ENCODE measurements around the gene ZNF581. TPM values are rescaled to one million over a fixed set of nuclear protein-coding genes. Genes with fewer than 3 reads are reported as not detected.

Gene ZNF581
- total and polyA plus RNA-seq, 4 donors, result 2.1 to 7.3 (median 5.2) TPM

DNA sequence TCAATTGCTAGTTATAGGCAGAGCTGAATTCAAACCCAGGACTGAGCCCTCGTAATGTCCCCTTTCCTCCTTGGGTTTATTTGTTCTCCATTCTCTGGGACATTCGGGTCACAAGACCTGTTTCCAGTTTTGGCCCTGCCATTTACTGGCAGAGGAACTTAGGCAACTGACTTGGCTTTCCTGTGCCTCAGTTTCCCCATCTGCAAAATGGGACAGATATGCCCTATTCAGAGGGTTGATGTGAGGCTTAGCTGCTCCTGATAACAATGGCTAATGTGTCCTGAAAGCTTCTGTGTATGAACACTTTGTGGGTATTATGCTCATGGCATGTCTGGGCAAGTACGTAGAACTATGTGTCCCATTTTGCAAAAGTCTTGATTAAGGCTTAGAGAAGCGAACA is 42.4 kb upstream of the ZNF581 start:
- no peak for DNase-seq (ENCODE audit: low spot score)
- Histone ChIP-seq H3K4me3 (ENCODE audit: low read depth in 1 of 3, low read length in 3 of 3) (peak overlapping the region; percentile 49 to 85 (median 65)), H3K27ac (ENCODE audit: low read depth in 1 of 2, low read length in 2 of 2) (peak overlapping the region; percentile 62 to 96), H3K9me3 (ENCODE audit: control insufficient read depth in 4 of 4, low read length in 3 of 4) (no peaks in the 10 kb centered on the region), H3K36me3 (ENCODE audit: control insufficient read depth in 4 of 4, insufficient read depth in 3 of 4, low read depth in 1 of 4, low read length in 3 of 4) (peaks cover 0 to 4% (median 3%) of the 10 kb centered on the region in 4 donors), H3K9ac (ENCODE audit: low read depth in 1 of 2, low read length in 2 of 2) (peak overlapping the region in 1 of 2 donors; percentile 51), H3K27me3 (ENCODE audit: control insufficient read depth in 4 of 4, insufficient read depth in 4 of 4, low read length in 3 of 4) (no peaks in the 10 kb centered on the region), H3K4me1 (ENCODE audit: control insufficient read depth in 4 of 4, insufficient read depth in 4 of 4, low read length in 3 of 4) (peaks cover 1 to 18% (median 16%) of the 10 kb centered on the region in 4 donors)
- WGBS, result 70% methylated on average over 4 of the region's 4 CpGs
- TF ChIP-seq, protein P1, sequence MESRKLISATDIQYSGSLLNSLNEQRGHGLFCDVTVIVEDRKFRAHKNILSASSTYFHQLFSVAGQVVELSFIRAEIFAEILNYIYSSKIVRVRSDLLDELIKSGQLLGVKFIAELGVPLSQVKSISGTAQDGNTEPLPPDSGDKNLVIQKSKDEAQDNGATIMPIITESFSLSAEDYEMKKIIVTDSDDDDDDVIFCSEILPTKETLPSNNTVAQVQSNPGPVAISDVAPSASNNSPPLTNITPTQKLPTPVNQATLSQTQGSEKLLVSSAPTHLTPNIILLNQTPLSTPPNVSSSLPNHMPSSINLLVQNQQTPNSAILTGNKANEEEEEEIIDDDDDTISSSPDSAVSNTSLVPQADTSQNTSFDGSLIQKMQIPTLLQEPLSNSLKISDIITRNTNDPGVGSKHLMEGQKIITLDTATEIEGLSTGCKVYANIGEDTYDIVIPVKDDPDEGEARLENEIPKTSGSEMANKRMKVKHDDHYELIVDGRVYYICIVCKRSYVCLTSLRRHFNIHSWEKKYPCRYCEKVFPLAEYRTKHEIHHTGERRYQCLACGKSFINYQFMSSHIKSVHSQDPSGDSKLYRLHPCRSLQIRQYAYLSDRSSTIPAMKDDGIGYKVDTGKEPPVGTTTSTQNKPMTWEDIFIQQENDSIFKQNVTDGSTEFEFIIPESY (IDR thresholded peaks at IDR 0.05), result no peak
- TF ChIP-seq, protein P2, sequence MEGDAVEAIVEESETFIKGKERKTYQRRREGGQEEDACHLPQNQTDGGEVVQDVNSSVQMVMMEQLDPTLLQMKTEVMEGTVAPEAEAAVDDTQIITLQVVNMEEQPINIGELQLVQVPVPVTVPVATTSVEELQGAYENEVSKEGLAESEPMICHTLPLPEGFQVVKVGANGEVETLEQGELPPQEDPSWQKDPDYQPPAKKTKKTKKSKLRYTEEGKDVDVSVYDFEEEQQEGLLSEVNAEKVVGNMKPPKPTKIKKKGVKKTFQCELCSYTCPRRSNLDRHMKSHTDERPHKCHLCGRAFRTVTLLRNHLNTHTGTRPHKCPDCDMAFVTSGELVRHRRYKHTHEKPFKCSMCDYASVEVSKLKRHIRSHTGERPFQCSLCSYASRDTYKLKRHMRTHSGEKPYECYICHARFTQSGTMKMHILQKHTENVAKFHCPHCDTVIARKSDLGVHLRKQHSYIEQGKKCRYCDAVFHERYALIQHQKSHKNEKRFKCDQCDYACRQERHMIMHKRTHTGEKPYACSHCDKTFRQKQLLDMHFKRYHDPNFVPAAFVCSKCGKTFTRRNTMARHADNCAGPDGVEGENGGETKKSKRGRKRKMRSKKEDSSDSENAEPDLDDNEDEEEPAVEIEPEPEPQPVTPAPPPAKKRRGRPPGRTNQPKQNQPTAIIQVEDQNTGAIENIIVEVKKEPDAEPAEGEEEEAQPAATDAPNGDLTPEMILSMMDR (IDR thresholded peaks at IDR 0.05; ENCODE audit: low read depth, low read length, missing input control), result no peak
- no peak for TF ChIP-seq HNF4G (IDR thresholded peaks at IDR 0.05)
- no peak for TF ChIP-seq RAD21 (IDR thresholded peaks at IDR 0.05)
- TF ChIP-seq TAF1 (conservative IDR thresholded peaks at IDR 0.05), result no peak
- TF ChIP-seq EGR1 (IDR thresholded peaks at IDR 0.05; ENCODE audit: low read depth in 2 of 2), result no peak
- TF ChIP-seq, protein P3, sequence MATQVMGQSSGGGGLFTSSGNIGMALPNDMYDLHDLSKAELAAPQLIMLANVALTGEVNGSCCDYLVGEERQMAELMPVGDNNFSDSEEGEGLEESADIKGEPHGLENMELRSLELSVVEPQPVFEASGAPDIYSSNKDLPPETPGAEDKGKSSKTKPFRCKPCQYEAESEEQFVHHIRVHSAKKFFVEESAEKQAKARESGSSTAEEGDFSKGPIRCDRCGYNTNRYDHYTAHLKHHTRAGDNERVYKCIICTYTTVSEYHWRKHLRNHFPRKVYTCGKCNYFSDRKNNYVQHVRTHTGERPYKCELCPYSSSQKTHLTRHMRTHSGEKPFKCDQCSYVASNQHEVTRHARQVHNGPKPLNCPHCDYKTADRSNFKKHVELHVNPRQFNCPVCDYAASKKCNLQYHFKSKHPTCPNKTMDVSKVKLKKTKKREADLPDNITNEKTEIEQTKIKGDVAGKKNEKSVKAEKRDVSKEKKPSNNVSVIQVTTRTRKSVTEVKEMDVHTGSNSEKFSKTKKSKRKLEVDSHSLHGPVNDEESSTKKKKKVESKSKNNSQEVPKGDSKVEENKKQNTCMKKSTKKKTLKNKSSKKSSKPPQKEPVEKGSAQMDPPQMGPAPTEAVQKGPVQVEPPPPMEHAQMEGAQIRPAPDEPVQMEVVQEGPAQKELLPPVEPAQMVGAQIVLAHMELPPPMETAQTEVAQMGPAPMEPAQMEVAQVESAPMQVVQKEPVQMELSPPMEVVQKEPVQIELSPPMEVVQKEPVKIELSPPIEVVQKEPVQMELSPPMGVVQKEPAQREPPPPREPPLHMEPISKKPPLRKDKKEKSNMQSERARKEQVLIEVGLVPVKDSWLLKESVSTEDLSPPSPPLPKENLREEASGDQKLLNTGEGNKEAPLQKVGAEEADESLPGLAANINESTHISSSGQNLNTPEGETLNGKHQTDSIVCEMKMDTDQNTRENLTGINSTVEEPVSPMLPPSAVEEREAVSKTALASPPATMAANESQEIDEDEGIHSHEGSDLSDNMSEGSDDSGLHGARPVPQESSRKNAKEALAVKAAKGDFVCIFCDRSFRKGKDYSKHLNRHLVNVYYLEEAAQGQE (IDR thresholded peaks at IDR 0.05), result no peak
- no peak for TF ChIP-seq FOXA1 (IDR thresholded peaks at IDR 0.05)
- no peak for TF ChIP-seq SP1 (IDR thresholded peaks at IDR 0.05)
- no peak for TF ChIP-seq GABPA (IDR thresholded peaks at IDR 0.05 in 1 of 2, conservative IDR thresholded peaks at IDR 0.05 in 1 of 2)
- TF ChIP-seq HNF4A (conservative IDR thresholded peaks at IDR 0.05), result no peak

DNA sequence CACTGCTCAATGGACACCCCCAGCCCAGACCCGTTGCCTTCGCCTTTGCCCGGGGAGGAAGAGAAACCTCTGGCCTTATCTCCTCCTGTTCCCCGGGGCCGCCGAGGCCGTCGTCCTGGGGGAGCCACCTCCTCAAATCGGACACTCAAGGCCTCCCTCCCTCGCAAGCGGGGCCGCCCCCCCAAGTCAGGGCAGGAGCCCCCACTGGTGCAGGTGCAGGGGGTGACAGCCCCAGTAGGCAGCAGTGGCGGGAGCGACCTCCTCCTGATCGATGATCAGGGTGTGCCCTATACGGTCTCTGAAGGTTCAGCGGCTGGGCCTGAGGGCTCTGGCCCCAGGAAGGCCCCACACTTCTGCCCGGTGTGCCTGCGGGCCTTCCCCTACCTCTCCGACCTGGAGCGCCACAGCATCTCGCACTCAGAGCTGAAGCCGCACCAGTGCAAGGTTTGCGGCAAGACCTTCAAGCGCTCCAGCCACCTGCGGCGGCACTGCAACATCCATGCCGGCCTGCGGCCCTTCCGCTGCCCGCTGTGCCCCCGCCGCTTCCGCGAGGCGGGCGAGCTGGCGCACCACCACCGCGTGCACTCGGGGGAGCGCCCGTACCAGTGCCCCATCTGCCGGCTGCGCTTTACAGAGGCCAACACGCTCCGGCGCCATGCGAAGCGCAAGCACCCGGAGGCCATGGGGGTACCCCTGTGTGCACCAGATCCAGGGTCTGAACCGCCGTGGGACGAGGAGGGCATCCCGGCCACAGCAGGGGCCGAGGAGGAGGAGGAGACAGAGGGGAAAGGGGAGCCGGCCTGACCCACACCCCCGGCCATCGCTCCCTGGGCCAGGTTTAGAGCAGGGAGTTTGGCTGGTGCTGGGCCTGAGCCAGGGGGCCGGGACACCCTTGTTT is 41.1 kb upstream of the ZNF581 start:
- Histone ChIP-seq H3K9me3 (ENCODE audit: control insufficient read depth in 4 of 4, low read length in 3 of 4) (no peaks in the 10 kb centered on the region), H3K36me3 (ENCODE audit: control insufficient read depth in 4 of 4, insufficient read depth in 3 of 4, low read depth in 1 of 4, low read length in 3 of 4) (peaks cover 0 to 1% (median 0%) of the 10 kb centered on the region in 4 donors), H3K27me3 (ENCODE audit: control insufficient read depth in 4 of 4, insufficient read depth in 4 of 4, low read length in 3 of 4) (no peaks in the 10 kb centered on the region), H3K4me1 (ENCODE audit: control insufficient read depth in 4 of 4, insufficient read depth in 4 of 4, low read length in 3 of 4) (peaks cover 1 to 28% (median 26%) of the 10 kb centered on the region in 4 donors), H3K27ac (ENCODE audit: low read depth in 1 of 2, low read length in 2 of 2) (no peak overlapping the region), H3K9ac (ENCODE audit: low read depth in 1 of 2, low read length in 2 of 2) (no peak overlapping the region), H3K4me3 (ENCODE audit: low read depth in 1 of 3, low read length in 3 of 3) (no peak overlapping the region)
- no peak for DNase-seq (ENCODE audit: low spot score)
- no peak for TF ChIP-seq RXRA (IDR thresholded peaks at IDR 0.05)
- WGBS, result 96% methylated on average over 60 of the region's 60 CpGs

Measured in liver (tissue), 9 donors.